Activated CD4-positive, CD25-positive, alpha-beta regulatory T cell treated with anti-CD3 and anti-CD28 coated beads, Interleukin-2, amount 50 U/mL, for 72 hours (primary cell): ENCODE results near the gene POLD2.

Experiments used
- DNase-seq: peaks from one replicate; pipeline ENCODE4 v3.0.0; 2021

Gene POLD2

GRCh38 chr7:44112231-44112996 is 10.9 kb downstream of the POLD2 start:
- DNase-seq: no peak

GRCh38 chr7:44111761-44112160 is 11.6 kb downstream of the POLD2 start:
- no peak for DNase-seq

- no peak for DNase-seq
Measured at GRCh38 chr7:44110719-44111635, 12.4 kb downstream of the POLD2 start.

GRCh38 chr7:44109991-44110390 is 13.4 kb downstream of the POLD2 start:
- no peak for DNase-seq

DNA sequence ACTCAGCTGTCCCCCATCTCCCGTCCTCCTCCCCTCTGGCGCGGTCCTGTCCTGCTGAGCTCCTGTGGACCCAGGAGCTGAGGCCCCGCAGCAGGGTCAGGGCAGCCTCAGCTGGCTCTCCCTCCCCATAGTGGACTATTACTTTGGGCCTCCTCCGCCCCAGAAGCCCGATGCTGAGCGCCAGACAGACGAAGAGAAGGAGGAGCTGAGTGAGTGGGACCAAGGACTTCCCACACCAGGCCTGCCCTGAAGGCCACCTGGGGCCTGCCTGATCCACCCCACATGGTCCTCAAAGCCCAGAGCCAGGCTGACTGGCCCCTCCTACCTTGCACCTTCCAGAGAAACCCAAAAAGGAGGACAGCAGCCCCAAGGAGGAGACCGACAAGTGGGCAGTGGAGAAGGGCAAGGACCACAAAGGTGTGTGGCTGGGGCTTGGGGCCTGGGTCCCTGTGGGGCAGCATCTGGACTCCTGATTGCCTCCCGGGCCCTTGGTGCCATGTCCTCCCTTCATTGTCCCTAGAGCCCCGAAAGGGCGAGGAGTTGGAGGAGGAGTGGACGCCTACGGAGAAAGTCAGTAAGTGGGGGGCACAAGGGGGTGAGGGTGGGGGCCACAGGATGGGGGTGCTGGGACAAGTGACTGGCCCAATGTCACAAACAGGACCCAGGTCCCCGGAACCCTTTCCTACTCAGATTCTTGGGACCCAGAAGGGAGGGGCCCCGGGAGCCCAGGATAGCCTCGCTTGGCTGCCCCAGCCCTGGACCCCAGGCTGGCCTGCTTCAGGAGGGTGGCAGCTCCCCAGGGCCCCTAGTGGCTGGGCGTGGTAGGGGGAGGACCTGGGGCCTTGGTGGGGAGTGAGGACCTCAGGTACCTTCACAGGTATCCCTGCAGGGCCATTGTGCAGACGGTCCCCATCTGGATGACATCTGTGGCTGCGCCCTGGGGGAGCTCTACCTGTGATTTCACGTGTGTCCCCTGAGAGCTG is 14.3 kb downstream of the POLD2 start:
- no peak for DNase-seq

DNA sequence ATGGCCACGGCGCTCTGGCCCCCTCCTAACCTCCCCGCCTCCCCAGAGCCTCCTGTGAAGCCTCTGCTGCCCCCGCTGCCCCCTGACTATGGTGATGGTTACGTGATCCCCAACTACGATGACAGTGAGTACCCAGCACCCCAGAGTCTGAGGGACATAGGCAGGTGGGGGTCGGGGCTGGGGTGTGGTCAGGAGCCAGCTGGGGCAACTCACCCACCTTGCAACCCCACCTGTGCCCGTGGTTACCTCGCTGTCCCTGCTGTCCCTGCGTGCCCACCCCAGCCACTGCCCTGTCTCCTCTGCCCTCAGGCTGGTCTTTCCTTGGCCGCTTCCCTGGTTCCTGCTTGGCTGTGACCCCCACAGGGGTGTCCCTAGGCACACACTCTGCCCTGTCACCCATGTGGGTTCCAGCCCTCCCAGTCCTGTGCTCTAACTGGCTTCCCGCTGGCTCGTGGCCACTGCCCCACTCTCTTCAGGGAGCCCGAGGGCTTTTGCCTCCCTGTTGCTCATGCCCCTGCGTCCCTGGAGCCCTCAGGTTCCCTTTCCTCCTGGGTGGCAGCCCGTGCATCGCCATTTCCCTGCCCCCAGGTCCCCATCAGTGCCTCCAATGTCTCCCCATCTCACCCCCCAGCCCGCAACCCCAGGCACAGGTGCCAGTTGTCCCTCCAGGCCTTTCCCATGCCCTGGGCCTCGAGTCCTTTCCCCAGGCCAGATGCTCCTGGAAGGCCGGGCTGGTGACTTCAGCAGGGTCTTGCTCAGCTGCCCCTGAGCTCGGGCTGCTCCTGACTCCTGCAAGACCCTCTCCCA is 15.2 kb downstream of the POLD2 start:
- DNase-seq: no peak

GRCh38 chr7:44107116-44107960 is 16.0 kb downstream of the POLD2 start:
- no peak for DNase-seq

GRCh38 chr7:44106311-44107065 is 16.9 kb downstream of the POLD2 start:
- no peak for DNase-seq

DNA sequence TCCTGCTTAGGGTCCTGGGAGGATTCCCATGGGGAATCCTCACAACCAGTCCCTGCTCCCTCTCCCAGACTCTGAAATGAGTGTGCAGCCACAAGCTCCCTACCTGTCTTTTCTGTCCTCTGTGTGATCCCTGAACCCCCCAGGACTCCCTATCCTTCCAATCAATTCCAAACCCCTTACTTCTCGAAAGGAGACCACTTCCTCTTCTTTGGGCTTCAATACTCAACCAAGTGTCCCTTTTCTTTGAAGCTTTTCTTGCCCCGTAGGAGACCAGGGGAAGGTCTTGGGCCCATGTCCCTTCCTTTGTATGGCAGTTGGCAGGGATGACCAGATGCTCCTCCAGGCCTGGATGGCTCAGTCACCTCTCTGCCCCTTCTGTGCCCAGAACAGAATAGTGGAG is 17.5 kb downstream of the POLD2 start:
- DNase-seq: no peak

- no peak for DNase-seq
Measured at GRCh38 chr7:44104860-44105771, 18.2 kb downstream of the POLD2 start.

DNA sequence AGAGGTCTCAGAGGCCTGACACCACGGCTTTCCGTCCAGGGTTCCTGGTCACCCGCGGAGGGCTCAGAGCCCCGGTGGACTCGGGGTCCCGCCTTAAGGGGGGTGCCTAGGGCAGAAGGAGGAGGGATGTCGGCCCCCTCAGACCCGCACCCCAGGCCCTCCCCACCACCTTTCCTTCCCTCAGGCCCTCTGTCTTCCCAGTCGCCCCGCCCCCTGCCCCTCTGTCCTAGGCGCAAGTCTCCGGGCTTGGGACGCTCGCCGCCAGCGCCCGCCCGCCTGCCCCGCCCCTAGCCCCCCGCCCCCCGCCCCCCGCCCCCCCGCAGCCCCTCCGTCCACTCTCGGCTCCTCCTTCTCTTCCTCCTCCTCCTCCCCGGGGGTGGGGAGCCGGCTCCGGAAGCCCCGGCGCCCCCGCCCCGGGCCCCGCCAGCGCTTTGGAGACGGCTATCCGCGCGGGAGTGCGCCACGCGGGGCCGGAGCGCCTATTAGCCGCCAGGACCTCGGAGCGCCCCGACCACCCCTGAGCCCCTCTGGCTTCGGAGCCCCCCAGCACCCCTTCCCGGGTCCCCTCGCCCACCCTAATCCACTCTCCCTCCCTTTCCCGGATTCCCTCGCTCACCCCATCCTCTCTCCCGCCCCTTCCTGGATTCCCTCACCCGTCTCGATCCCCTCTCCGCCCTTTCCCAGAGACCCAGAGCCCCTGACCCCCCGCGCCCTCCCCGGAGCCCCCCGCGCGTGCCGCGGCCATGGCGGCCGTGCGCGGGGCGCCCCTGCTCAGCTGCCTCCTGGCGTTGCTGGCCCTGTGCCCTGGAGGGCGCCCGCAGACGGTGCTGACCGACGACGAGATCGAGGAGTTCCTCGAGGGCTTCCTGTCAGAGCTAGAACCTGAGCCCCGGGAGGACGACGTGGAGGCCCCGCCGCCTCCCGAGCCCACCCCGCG is 19.2 kb downstream of the POLD2 start, which contains the start of gene AEBP1:
Gene AEBP1 (plus strand): TSS at position 423 of the 937 bp plus-strand sequence. CDS start 321 bp downstream, at position 744.
- no peak for DNase-seq

DNA sequence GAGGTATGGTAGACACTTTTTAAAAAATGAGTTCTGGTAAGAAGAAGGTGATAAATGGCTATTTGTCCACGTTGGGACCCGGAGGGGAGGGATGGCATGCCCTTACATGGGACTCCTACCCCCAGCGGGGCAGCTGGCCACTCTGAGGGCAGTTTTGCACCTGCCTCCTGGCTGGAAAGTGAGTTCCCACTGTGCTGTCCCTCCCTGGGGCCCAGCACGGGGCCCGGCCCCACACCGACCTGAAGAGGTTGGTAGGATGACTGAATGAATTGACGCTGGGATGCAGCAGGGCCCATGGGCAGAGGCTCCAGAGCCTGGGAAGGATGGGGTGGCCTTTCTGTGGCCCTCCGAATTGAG is 19.8 kb downstream of the POLD2 start:
- no peak for DNase-seq

DNA sequence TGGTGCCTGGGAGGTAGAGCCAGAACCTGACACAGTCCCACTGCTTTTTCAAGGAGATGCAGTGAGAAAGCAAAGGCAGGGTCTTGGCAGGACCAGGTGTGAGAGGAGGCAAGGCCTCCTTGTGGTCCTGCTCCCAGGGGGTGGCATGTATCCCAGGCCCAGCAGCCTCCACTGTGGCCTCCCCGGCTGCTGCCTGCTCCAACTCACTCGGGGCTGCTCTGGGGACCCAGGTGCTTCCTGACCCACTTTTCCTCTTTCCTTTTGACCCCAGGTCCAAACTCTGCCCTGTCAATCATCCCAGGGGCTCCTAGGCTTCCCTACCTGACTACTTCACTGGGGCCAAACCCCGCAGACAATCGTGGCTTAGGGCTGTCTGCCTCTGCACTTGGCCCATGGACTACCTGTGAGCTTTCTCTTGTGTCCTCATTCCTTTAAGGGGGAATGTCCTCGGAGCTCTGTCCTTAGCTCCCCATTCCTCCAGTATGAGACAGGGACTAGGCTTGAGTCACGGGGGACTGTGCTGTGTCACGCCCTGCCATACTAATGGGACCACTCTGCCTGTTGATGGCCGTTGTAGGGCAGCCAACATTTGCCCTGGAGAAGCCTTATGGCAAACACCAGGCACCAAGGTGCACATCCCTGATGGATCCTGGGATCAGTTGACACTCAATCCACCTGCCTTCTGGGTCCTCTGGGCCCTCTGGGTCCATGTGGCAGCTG is 20.3 kb downstream of the POLD2 start:
- DNase-seq: no peak

- no peak for DNase-seq
Measured at GRCh38 chr7:44101966-44102845, 21.1 kb downstream of the POLD2 start.

DNA sequence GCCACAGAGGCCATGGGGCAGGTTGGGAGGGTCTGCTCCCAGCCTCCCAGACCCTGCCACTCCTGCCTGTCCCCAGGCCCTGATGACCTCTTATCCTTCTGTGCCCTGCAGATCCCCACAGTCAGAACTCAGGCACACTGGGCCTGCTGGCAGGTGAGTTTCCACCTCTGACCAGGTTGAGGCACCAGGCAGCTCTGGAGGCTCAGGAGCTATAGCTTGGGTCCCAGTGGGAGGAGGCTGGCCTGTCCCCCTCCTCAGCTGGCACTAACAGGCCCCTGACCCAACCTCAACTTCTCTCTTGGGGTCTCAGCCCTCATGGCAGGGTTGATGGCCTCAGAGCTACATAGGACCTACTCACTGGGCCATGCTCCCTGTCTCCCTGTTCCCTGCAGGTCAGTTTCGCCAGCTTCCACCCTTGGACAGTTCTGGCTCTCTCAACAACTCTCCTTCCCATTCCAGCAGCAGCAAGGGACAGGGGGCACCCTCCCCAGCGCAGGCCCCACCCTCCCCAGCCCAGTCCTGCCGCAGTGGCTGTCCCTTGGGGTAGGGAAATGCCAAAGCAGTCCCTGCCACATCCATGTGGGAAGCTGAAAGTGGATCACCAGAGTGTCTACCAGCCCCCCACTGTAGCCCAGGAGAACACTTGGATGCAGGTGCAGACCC is 21.9 kb downstream of the POLD2 start:
- DNase-seq: no peak
